Esophagus muscularis mucosa (tissue), 4 donors: ENCODE results near the gene SDK1. TPM values are rescaled to one million over a fixed set of nuclear protein-coding genes. Genes with fewer than 3 reads are reported as not detected.

Source experiments
- DNase-seq: peaks from one replicate; pipeline ENCODE4 v3.0.0-alpha.2; 2017; ENCODE audit errors: extremely low spot score
- H3K27ac ChIP-seq, 4 donors: fragments of 200-600 bp; sonication (generic); replicated peaks in 1 of 4; 1 replicate in 3 of 4; 2 replicates in 1 of 4; pipeline ENCODE4 v1.5.1; 2016 to 2019; ENCODE audit warnings: mild to moderate bottlenecking in 1 of 4
- H3K27me3 ChIP-seq, 4 donors: fragments of 200-600 bp; sonication (generic); one replicate each; pipeline versions ENCODE4 v1.5.1 to v1.6.0; 2016 to 2019
- H3K36me3 ChIP-seq, 4 donors: fragments of 200-600 bp; sonication (generic); one replicate each; pipeline ENCODE4 v1.5.1; 2016 to 2019
- H3K4me1 ChIP-seq, 4 donors: fragments of 200-600 bp; sonication (generic); one replicate each; pipeline ENCODE4 v1.5.1; 2016 to 2019
- H3K4me3 ChIP-seq, 4 donors: fragments of 200-600 bp; sonication (generic); 1 replicate in 2 of 4; 2 replicates in 2 of 4; pipeline ENCODE4 v1.5.1; 2016 to 2019; ENCODE audit warnings: mild to moderate bottlenecking in 4 of 4, moderate library complexity in 1 of 4
- H3K9me3 ChIP-seq, 4 donors: fragments of 200-600 bp; sonication (generic); 1 replicate in 3 of 4; 2 replicates in 1 of 4; pipeline ENCODE4 v1.5.1; 2016 to 2019
- CTCF ChIP-seq, 3 experiments: fragments of 200-600 bp in 2 of 3; fragments of 450-650 bp in 1 of 3; sonication (generic) in 2 of 3; IDR thresholded peaks; one replicate each; pipeline ENCODE4 v1.5.1; 2017 to 2019; ENCODE audit warnings: antibody characterized with exemption in 3 of 3, mild to moderate bottlenecking in 2 of 3, moderate library complexity in 1 of 3
- EP300 ChIP-seq: sonication (generic); formaldehyde crosslinking; IDR thresholded peaks from one replicate; pipeline ENCODE4 v1.6.1; 2017; ENCODE audit warnings: antibody characterized with exemption
- POLR2A ChIP-seq: fragments of 450-650 bp; IDR thresholded peaks from one replicate; pipeline ENCODE4 v1.6.1; 2017; ENCODE audit warnings: antibody characterized with exemption, moderate library complexity, mild to moderate bottlenecking, low read depth
- POLR2AphosphoS5 ChIP-seq, 2 donors: sonication (generic); formaldehyde crosslinking; IDR thresholded peaks; one replicate each; pipeline ENCODE4 v1.6.1; 2017; ENCODE audit warnings: antibody characterized with exemption in 2 of 2
- WGBS: methylation state at CpG from one replicate; pipeline ENCODE4 v1.1.5; 2018; 5-methylcytosine and 5-hydroxymethylcytosine counted together
- intact Hi-C: fragments of 100-400 bp; cut with DNase I; formaldehyde crosslinking; loops from one replicate; pipeline ENCODE4 v1.15.1; 2023
- total RNA-seq, 4 donors: library from RNA; depleted of rRNA; stranded (reverse); fragments of >200 nt; gene quantifications; one replicate each; pipeline versions ENCODE4 v1.1.0 to v1.2.1, GENCODE V29; 2016

Gene SDK1
- total RNA-seq, 4 donors from 2014 or later, result 7.8 to 18.6 (median 12.0) TPM

GRCh38 chr7:4151524-4151923, 850.5 kb downstream of the SDK1 start:
- H3K36me3 ChIP-seq, result no peaks in the 10 kb centered on the region
- no peaks in the 10 kb centered on the region for H3K4me1 ChIP-seq
- DNase-seq, result no peak
- no peaks in the 10 kb centered on the region for H3K27me3 ChIP-seq
- 90% methylated on average over 10 of the region's 10 CpGs for WGBS
- intact Hi-C loops, result no loop called here
- H3K9me3 ChIP-seq, result no peaks in the 10 kb centered on the region
- H3K27ac ChIP-seq, result no peak overlapping the region
- no peak for TF ChIP-seq EP300
- TF ChIP-seq CTCF (IDR thresholded peaks at IDR 0.05), result no peak
- TF ChIP-seq POLR2AphosphoS5 (IDR thresholded peaks at IDR 0.05), result no peak
- TF ChIP-seq POLR2A, result no peak
- no peak overlapping the region for H3K4me3 ChIP-seq

- Histone ChIP-seq H3K36me3 (no peaks in the 10 kb centered on the region), H3K4me1 (no peaks in the 10 kb centered on the region), H3K9me3 (no peaks in the 10 kb centered on the region), H3K27ac (no peak overlapping the region), H3K4me3 (no peak overlapping the region), H3K27me3 (no peaks in the 10 kb centered on the region)
- 82% methylated on average over 10 of the region's 13 CpGs for WGBS
- no peak for TF ChIP-seq POLR2AphosphoS5 (IDR thresholded peaks at IDR 0.05)
- no peak for TF ChIP-seq POLR2A
- TF ChIP-seq EP300, result no peak
- DNase-seq, result no peak
- intact Hi-C loops, result no loop called here
Measured at GRCh38 chr7:4151926-4152549, 851.0 kb downstream of the SDK1 start.

- no peaks in the 10 kb centered on the region for H3K27me3 ChIP-seq
- peaks cover 0 to 6% (median 0%) of the 10 kb centered on the region in 4 donors for H3K4me1 ChIP-seq
- no peak for DNase-seq
- H3K9me3 ChIP-seq, result no peaks in the 10 kb centered on the region
- H3K36me3 ChIP-seq, result no peaks in the 10 kb centered on the region
- intact Hi-C loops, result no loop called here
- WGBS, result 81% methylated on average over 11 of the region's 12 CpGs
- no peak overlapping the region for H3K27ac ChIP-seq
- no peak overlapping the region for H3K4me3 ChIP-seq
- TF ChIP-seq EP300 (no peak), CTCF (IDR thresholded peaks at IDR 0.05) (no peak), POLR2AphosphoS5 (IDR thresholded peaks at IDR 0.05) (no peak), POLR2A (no peak)
Measured at GRCh38 chr7:4154882-4155535, 854.0 kb downstream of the SDK1 start.

GRCh38 chr7:4156190-4156589, 855.1 kb downstream of the SDK1 start:
- TF ChIP-seq CTCF (IDR thresholded peaks at IDR 0.05), result no peak
- no peak for TF ChIP-seq POLR2AphosphoS5 (IDR thresholded peaks at IDR 0.05)
- TF ChIP-seq POLR2A, result no peak
- TF ChIP-seq EP300, result no peak
- H3K27me3 ChIP-seq, result no peaks in the 10 kb centered on the region
- no peak overlapping the region for H3K4me3 ChIP-seq
- H3K4me1 ChIP-seq, result peaks cover 0 to 6% (median 0%) of the 10 kb centered on the region in 4 donors
- no peaks in the 10 kb centered on the region for H3K36me3 ChIP-seq
- intact Hi-C loops, result no loop called here
- whole genome bisulfite sequencing, result 94% methylated on average over 5 of the region's 5 CpGs
- no peak overlapping the region for H3K27ac ChIP-seq
- H3K9me3 ChIP-seq, result no peaks in the 10 kb centered on the region
- no peak for DNase-seq

GRCh38 chr7:4157651-4158050, 856.6 kb downstream of the SDK1 start:
- no peak for DNase-seq
- Histone ChIP-seq H3K4me3 (no peak overlapping the region), H3K27me3 (no peaks in the 10 kb centered on the region), H3K4me1 (peaks cover 0 to 6% (median 0%) of the 10 kb centered on the region in 4 donors), H3K9me3 (no peaks in the 10 kb centered on the region), H3K27ac (no peak overlapping the region), H3K36me3 (no peaks in the 10 kb centered on the region)
- intact Hi-C loops, result no loop called here
- WGBS, result 90% methylated on average over 10 of the region's 10 CpGs
- TF ChIP-seq EP300 (no peak), POLR2AphosphoS5 (IDR thresholded peaks at IDR 0.05) (no peak), POLR2A (no peak), CTCF (IDR thresholded peaks at IDR 0.05) (no peak)
